Naive B cell (primary cell): Measurements from ENCODE around the gene KSR1. TPM values are rescaled to one million over a fixed set of nuclear protein-coding genes. Genes with fewer than 3 reads are reported as not detected.

Experiments
- ATAC-seq, 2 donors: fragments of 150-1000 bp; cut with Tn5 transposase; 2 replicates each; pipeline ENCODE4 v1.10.0; 2021; ENCODE audit warnings: low read depth in 2 of 2, mild to moderate bottlenecking in 2 of 2, moderate library complexity in 2 of 2
- DNase-seq: peaks from one replicate; pipeline ENCODE4 v3.0.0; 2022
- H3K27ac Mint-ChIP-seq, 6 donors: one replicate each; pipeline ENCODE4 v1.8.0; 2020 to 2022; ENCODE audit warnings: mild to moderate bottlenecking in 6 of 6, mixed read lengths in 6 of 6, moderate library complexity in 5 of 6, inconsistent platforms in 2 of 6
- H3K27me3 Mint-ChIP-seq, 3 donors: one replicate each; pipeline ENCODE4 v1.8.0; 2021 to 2022; ENCODE audit warnings: mixed read lengths in 3 of 3, mild to moderate bottlenecking in 1 of 3
- H3K36me3 Mint-ChIP-seq, 2 donors: one replicate each; pipeline ENCODE4 v1.8.0; 2020 to 2022; ENCODE audit warnings: mixed read lengths in 2 of 2, inconsistent platforms in 1 of 2, mild to moderate bottlenecking in 1 of 2
- H3K4me1 Mint-ChIP-seq, 3 donors: one replicate each; pipeline ENCODE4 v1.8.0; 2020 to 2022; ENCODE audit warnings: mixed read lengths in 3 of 3, inconsistent platforms in 1 of 3, mild to moderate bottlenecking in 1 of 3, moderate library complexity in 1 of 3
- H3K4me3 Mint-ChIP-seq, 8 donors: one replicate each; pipeline ENCODE4 v1.8.0; 2020 to 2022; ENCODE audit warnings: mild to moderate bottlenecking in 8 of 8, mixed read lengths in 8 of 8, moderate library complexity in 8 of 8, inconsistent platforms in 2 of 8
- H3K9me3 Mint-ChIP-seq, 7 donors: one replicate each; pipeline ENCODE4 v1.8.0; 2020 to 2022; ENCODE audit warnings: mixed read lengths in 7 of 7, mild to moderate bottlenecking in 5 of 7, inconsistent platforms in 2 of 7, moderate library complexity in 1 of 7
- polyA plus RNA-seq, 6 donors: library from polyadenylated mRNA; unstranded; fragments of 300-500 nt; fragmentation: Illumina TruSeq; gene quantifications; one replicate each; pipeline ENCODE4 v1.2.3, GENCODE V29; 2021; ENCODE audit warnings: low read depth in 6 of 6

The KSR1 gene
- polyA plus RNA-seq, 6 donors from 2014 or later = 0.38 to 4.4 (median 2.3) TPM

GRCh38 chr17:27488231-27488630 lies 32.0 kb downstream of the KSR1 start:
- H3K27me3 Mint-ChIP-seq = no peaks in the 10 kb centered on the region
- no peaks in the 10 kb centered on the region for H3K9me3 Mint-ChIP-seq
- H3K4me3 Mint-ChIP-seq = no peak overlapping the region
- H3K36me3 Mint-ChIP-seq = no peaks in the 10 kb centered on the region
- DNase-seq = no peak
- peak overlapping the region in 4 of 6 donors; percentile 29 to 84 (median 38) for H3K27ac Mint-ChIP-seq
- no peak for ATAC-seq
- peaks cover 27 to 42% (median 31%) of the 10 kb centered on the region in 3 donors for H3K4me1 Mint-ChIP-seq

- Mint-ChIP-seq H3K4me3 (no peak overlapping the region), H3K36me3 (no peaks in the 10 kb centered on the region), H3K27me3 (no peaks in the 10 kb centered on the region), H3K27ac (peak overlapping the region in 2 of 6 donors; percentile 49 to 57), H3K4me1 (peaks cover 29 to 42% (median 38%) of the 10 kb centered on the region in 3 donors), H3K9me3 (no peaks in the 10 kb centered on the region)
- ATAC-seq = no peak
- DNase-seq = no peak
Measured at GRCh38 chr17:27489045-27489715, 32.9 kb downstream of the KSR1 start.

GRCh38 chr17:27490391-27490790 lies 34.1 kb downstream of the KSR1 start:
- Mint-ChIP-seq H3K36me3 (no peaks in the 10 kb centered on the region), H3K9me3 (no peaks in the 10 kb centered on the region), H3K4me3 (no peak overlapping the region), H3K27me3 (no peaks in the 10 kb centered on the region), H3K4me1 (peaks cover 37 to 49% (median 45%) of the 10 kb centered on the region in 3 donors), H3K27ac (no peak overlapping the region)
- ATAC-seq (no peak), DNase-seq (no peak)

GRCh38 chr17:27491713-27492190 lies 35.5 kb downstream of the KSR1 start:
- H3K4me1 Mint-ChIP-seq = peaks cover 42 to 55% (median 50%) of the 10 kb centered on the region in 3 donors
- H3K27ac Mint-ChIP-seq = peak overlapping the region in 1 of 6 donors; percentile 47
- H3K4me3 Mint-ChIP-seq = no peak overlapping the region

GRCh38 chr17:27492470-27492869 lies 36.2 kb downstream of the KSR1 start:
- no peaks in the 10 kb centered on the region for H3K9me3 Mint-ChIP-seq

More at GRCh38 chr17:27491713-27492190, 35.5 kb downstream of the KSR1 start:
- no peaks in the 10 kb centered on the region for H3K9me3 Mint-ChIP-seq
- ATAC-seq (no peak), DNase-seq (no peak)
- H3K27me3 Mint-ChIP-seq = no peaks in the 10 kb centered on the region
- no peaks in the 10 kb centered on the region for H3K36me3 Mint-ChIP-seq

GRCh38 chr17:27493088-27493487 lies 36.8 kb downstream of the KSR1 start:
- H3K4me3 Mint-ChIP-seq = no peak overlapping the region
- H3K9me3 Mint-ChIP-seq = no peaks in the 10 kb centered on the region
- ATAC-seq (no peak), DNase-seq (no peak)
- no peaks in the 10 kb centered on the region for H3K36me3 Mint-ChIP-seq
- peaks cover 41 to 48% (median 45%) of the 10 kb centered on the region in 3 donors for H3K4me1 Mint-ChIP-seq
- H3K27me3 Mint-ChIP-seq = no peaks in the 10 kb centered on the region
- H3K27ac Mint-ChIP-seq = peak overlapping the region in 2 of 6 donors; percentile 2 to 59

More at GRCh38 chr17:27492470-27492869, 36.2 kb downstream of the KSR1 start:
- no peaks in the 10 kb centered on the region for H3K27me3 Mint-ChIP-seq
- H3K4me1 Mint-ChIP-seq = peaks cover 46 to 54% (median 50%) of the 10 kb centered on the region in 3 donors
- H3K27ac Mint-ChIP-seq = no peak overlapping the region
- DNase-seq (no peak), ATAC-seq (no peak)
- H3K4me3 Mint-ChIP-seq = no peak overlapping the region
- H3K36me3 Mint-ChIP-seq = no peaks in the 10 kb centered on the region

GRCh38 chr17:27494192-27495091 lies 38.2 kb downstream of the KSR1 start:
- no peak for ATAC-seq
- peak overlapping the region in 2 of 8 donors; percentile 5 to 45 for H3K4me3 Mint-ChIP-seq
- no peaks in the 10 kb centered on the region for H3K27me3 Mint-ChIP-seq
- peaks cover 37 to 42% (median 40%) of the 10 kb centered on the region in 3 donors for H3K4me1 Mint-ChIP-seq
- DNase-seq = no peak
- H3K27ac Mint-ChIP-seq = peak overlapping the region in 4 of 6 donors; percentile 23 to 71 (median 66)
- H3K36me3 Mint-ChIP-seq = peaks cover under 1 to 8% of the 10 kb centered on the region in 2 donors
- peaks cover 0 to 1% (median 0%) of the 10 kb centered on the region in 7 donors for H3K9me3 Mint-ChIP-seq

GRCh38 chr17:27495460-27495859 lies 39.2 kb downstream of the KSR1 start:
- peak overlapping the region in 4 of 6 donors; percentile 65 to 88 (median 69) for H3K27ac Mint-ChIP-seq
- peaks cover 32 to 38% (median 35%) of the 10 kb centered on the region in 3 donors for H3K4me1 Mint-ChIP-seq
- no peaks in the 10 kb centered on the region for H3K27me3 Mint-ChIP-seq
- peaks cover 11 to 18% of the 10 kb centered on the region in 2 donors for H3K36me3 Mint-ChIP-seq
- H3K4me3 Mint-ChIP-seq = peak overlapping the region in 1 of 8 donors; percentile 60
- ATAC-seq = peak; percentile 75 to 76
- peaks cover 0 to 11% (median 4%) of the 10 kb centered on the region in 7 donors for H3K9me3 Mint-ChIP-seq
- DNase-seq = no peak

- peaks cover 32 to 38% (median 37%) of the 10 kb centered on the region in 3 donors for H3K4me1 Mint-ChIP-seq
- H3K4me3 Mint-ChIP-seq = no peak overlapping the region
- no peaks in the 10 kb centered on the region for H3K27me3 Mint-ChIP-seq
- H3K9me3 Mint-ChIP-seq = peaks cover 0 to 16% (median 10%) of the 10 kb centered on the region in 7 donors
- ATAC-seq (no peak), DNase-seq (no peak)
- peak overlapping the region in 3 of 6 donors; percentile 65 to 71 (median 67) for H3K27ac Mint-ChIP-seq
- H3K36me3 Mint-ChIP-seq = peaks cover 15 to 22% of the 10 kb centered on the region in 2 donors
Measured at GRCh38 chr17:27496005-27496404, 39.8 kb downstream of the KSR1 start.

- no peak for ATAC-seq
- H3K9me3 Mint-ChIP-seq = peaks cover 0 to 17% (median 11%) of the 10 kb centered on the region in 7 donors
- peak overlapping the region in 4 of 6 donors; percentile 71 to 89 (median 84) for H3K27ac Mint-ChIP-seq
- H3K27me3 Mint-ChIP-seq = no peaks in the 10 kb centered on the region
- peaks cover 32 to 38% (median 37%) of the 10 kb centered on the region in 3 donors for H3K4me1 Mint-ChIP-seq
- DNase-seq = no peak
- H3K4me3 Mint-ChIP-seq = no peak overlapping the region
- H3K36me3 Mint-ChIP-seq = peaks cover 15 to 22% of the 10 kb centered on the region in 2 donors
Measured at GRCh38 chr17:27496437-27496943, 40.2 kb downstream of the KSR1 start.

- Mint-ChIP-seq H3K4me3 (no peak overlapping the region), H3K27me3 (no peaks in the 10 kb centered on the region), H3K36me3 (peaks cover 19 to 22% of the 10 kb centered on the region in 2 donors), H3K4me1 (peaks cover 32 to 38% (median 37%) of the 10 kb centered on the region in 3 donors), H3K9me3 (peaks cover 0 to 21% (median 16%) of the 10 kb centered on the region in 7 donors), H3K27ac (peak overlapping the region in 1 of 6 donors; percentile 54)
- DNase-seq (no peak), ATAC-seq (no peak)
Measured at GRCh38 chr17:27496971-27497370, 40.7 kb downstream of the KSR1 start.

- no peak overlapping the region for H3K4me3 Mint-ChIP-seq
- peaks cover 0 to 27% (median 18%) of the 10 kb centered on the region in 7 donors for H3K9me3 Mint-ChIP-seq
- peak overlapping the region in 1 of 6 donors; percentile 49 for H3K27ac Mint-ChIP-seq
- no peak for DNase-seq
- no peaks in the 10 kb centered on the region for H3K27me3 Mint-ChIP-seq
- H3K36me3 Mint-ChIP-seq = peaks cover 22 to 25% of the 10 kb centered on the region in 2 donors
- H3K4me1 Mint-ChIP-seq = peaks cover 32 to 38% (median 33%) of the 10 kb centered on the region in 3 donors
- ATAC-seq = no peak
Measured at GRCh38 chr17:27497696-27498095, 41.4 kb downstream of the KSR1 start.
